ENCODE measurements around the gene POU3F1.

DNA sequence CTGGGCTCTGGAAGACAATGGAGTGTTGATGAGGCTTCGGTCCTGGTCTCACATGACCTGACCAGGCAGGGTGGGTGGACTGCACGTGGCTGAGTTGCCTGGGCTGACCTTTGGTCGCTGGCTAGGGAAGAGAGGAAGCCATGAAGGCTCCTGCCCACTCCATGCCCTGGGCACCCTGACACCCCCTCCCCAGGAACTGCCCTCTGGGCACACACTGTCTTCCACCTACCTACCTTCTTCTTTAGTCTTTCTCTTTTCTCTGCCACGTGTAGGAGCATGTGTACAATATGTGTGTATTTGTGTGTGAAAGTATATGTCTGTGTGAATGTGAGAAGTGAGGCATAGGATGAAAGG is 15.1 kb downstream of the POU3F1 start:
- TF ChIP-seq, protein P1, sequence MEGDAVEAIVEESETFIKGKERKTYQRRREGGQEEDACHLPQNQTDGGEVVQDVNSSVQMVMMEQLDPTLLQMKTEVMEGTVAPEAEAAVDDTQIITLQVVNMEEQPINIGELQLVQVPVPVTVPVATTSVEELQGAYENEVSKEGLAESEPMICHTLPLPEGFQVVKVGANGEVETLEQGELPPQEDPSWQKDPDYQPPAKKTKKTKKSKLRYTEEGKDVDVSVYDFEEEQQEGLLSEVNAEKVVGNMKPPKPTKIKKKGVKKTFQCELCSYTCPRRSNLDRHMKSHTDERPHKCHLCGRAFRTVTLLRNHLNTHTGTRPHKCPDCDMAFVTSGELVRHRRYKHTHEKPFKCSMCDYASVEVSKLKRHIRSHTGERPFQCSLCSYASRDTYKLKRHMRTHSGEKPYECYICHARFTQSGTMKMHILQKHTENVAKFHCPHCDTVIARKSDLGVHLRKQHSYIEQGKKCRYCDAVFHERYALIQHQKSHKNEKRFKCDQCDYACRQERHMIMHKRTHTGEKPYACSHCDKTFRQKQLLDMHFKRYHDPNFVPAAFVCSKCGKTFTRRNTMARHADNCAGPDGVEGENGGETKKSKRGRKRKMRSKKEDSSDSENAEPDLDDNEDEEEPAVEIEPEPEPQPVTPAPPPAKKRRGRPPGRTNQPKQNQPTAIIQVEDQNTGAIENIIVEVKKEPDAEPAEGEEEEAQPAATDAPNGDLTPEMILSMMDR (IDR thresholded peaks at IDR 0.05) = no peak
- TF ChIP-seq POLR2A (IDR thresholded peaks at IDR 0.05) = no peak
